GM18951 (cell line): ENCODE results near the gene PDCD4.

ENCODE experiments used
- POLR2A ChIP-seq: IDR thresholded peaks from 4 replicates; pipeline ENCODE4 v1.6.1; 2011; ENCODE audit warnings: mild to moderate bottlenecking; ENCODE audit not compliant: insufficient read length, insufficient read depth; ENCODE audit errors: extremely low read depth
- in situ Hi-C: fragments of 300-500 bp; cut with MboI; formaldehyde crosslinking; loops from one replicate; pipeline ENCODE4 v1.12.0; 2022; ENCODE audit warnings: low sequenced_read_pairs, mixed read lengths, inconsistent platforms; ENCODE audit not compliant: unreplicated experiment

The PDCD4 gene

GRCh38 chr10:110872145-110872983, 636 bp downstream of the PDCD4 start:
- peak; percentile 50 for TF ChIP-seq POLR2A

GRCh38 chr10:110872984-110873923, 1.5 kb downstream of the PDCD4 start:
- in situ Hi-C loops = no loop called here
- TF ChIP-seq POLR2A = no peak

More at GRCh38 chr10:110872145-110872983, 636 bp downstream of the PDCD4 start:
- in situ Hi-C loops = no loop called here

GRCh38 chr10:110873951-110874350, 2.2 kb downstream of the PDCD4 start:
- in situ Hi-C loops = no loop called here

GRCh38 chr10:110876000-110876399, 4.3 kb downstream of the PDCD4 start:
- in situ Hi-C loops = loop anchor here (25.0 kb wide), 1 partner anchor 264 kb away; no protein-coding TSS in a partner anchor
- no peak for TF ChIP-seq POLR2A

More at GRCh38 chr10:110873951-110874350, 2.2 kb downstream of the PDCD4 start:
- no peak for TF ChIP-seq POLR2A

GRCh38 chr10:110876788-110877187, 5.1 kb downstream of the PDCD4 start:
- no peak for TF ChIP-seq POLR2A
- in situ Hi-C loops = loop anchor here (25.0 kb wide), 1 partner anchor 264 kb away; no protein-coding TSS in a partner anchor

- in situ Hi-C loops = loop anchor here (10.0 to 25.0 kb wide), 2 partner anchors 125 to 268 kb away; no protein-coding TSS in a partner anchor
Observed at GRCh38 chr10:110880012-110880411, 8.3 kb downstream of the PDCD4 start.

GRCh38 chr10:110881247-110881646, 9.5 kb downstream of the PDCD4 start:
- no peak for TF ChIP-seq POLR2A
- in situ Hi-C loops = loop anchor here (10.0 to 25.0 kb wide), 2 partner anchors 126 to 269 kb away; no protein-coding TSS in a partner anchor

More at GRCh38 chr10:110880012-110880411, 8.3 kb downstream of the PDCD4 start:
- no peak for TF ChIP-seq POLR2A

- in situ Hi-C loops = loop anchor here (10.0 to 25.0 kb wide), 2 partner anchors 127 to 270 kb away; no protein-coding TSS in a partner anchor
- no peak for TF ChIP-seq POLR2A
Observed at GRCh38 chr10:110881905-110882304, 10.2 kb downstream of the PDCD4 start.

GRCh38 chr10:110883924-110884323, 12.2 kb downstream of the PDCD4 start:
- TF ChIP-seq POLR2A = no peak

GRCh38 chr10:110885932-110886674, 14.4 kb downstream of the PDCD4 start:
- in situ Hi-C loops = loop anchor here (10.0 to 25.0 kb wide), 2 partner anchors 131 to 274 kb away; no protein-coding TSS in a partner anchor
- TF ChIP-seq POLR2A = no peak

More at GRCh38 chr10:110883924-110884323, 12.2 kb downstream of the PDCD4 start:
- in situ Hi-C loops = loop anchor here (10.0 to 25.0 kb wide), 2 partner anchors 129 to 272 kb away; no protein-coding TSS in a partner anchor

GRCh38 chr10:110887560-110887959, 15.8 kb downstream of the PDCD4 start:
- in situ Hi-C loops = loop anchor here (10.0 to 25.0 kb wide), 2 partner anchors 133 to 275 kb away; no protein-coding TSS in a partner anchor
- TF ChIP-seq POLR2A = no peak
